HFF-Myc (cell line): ENCODE data around the gene PAX5.

Source experiments
- DNase-seq: peaks from one replicate; pipeline ENCODE4 v3.0.0-alpha.2; 2011; ENCODE audit warnings: low read depth; ENCODE audit errors: extremely low read depth
- H3K4me3 ChIP-seq: replicated peaks from 2 replicates; pipeline ENCODE4 v1.5.1; 2011; ENCODE audit warnings: low read depth, mild to moderate bottlenecking, control low read depth, low read length
- CTCF ChIP-seq: IDR thresholded peaks from 2 replicates; pipeline ENCODE4 v1.5.1; 2012; ENCODE audit warnings: mild to moderate bottlenecking, low read depth, low read length, control low read depth; ENCODE audit errors: missing control alignments

Gene PAX5

GRCh38 chr9:36903541-36904435 is 130.3 kb downstream of the PAX5 start:
- DNase-seq: peak; percentile 64
- no peak overlapping the region for H3K4me3 ChIP-seq
- TF ChIP-seq CTCF: no peak

- no peak overlapping the region for H3K4me3 ChIP-seq
- no peak for DNase-seq
- no peak for TF ChIP-seq CTCF
These were observed 131.1 kb downstream of the PAX5 start for GRCh38 chr9:36902861-36903524.

- TF ChIP-seq CTCF: no peak
- H3K4me3 ChIP-seq: no peak overlapping the region
- DNase-seq: no peak
These were observed 131.9 kb downstream of the PAX5 start for GRCh38 chr9:36902080-36902716.

GRCh38 chr9:36901528-36901927 is 132.5 kb downstream of the PAX5 start:
- no peak for TF ChIP-seq CTCF
- no peak for DNase-seq

GRCh38 chr9:36900856-36901220 is 133.2 kb downstream of the PAX5 start:
- TF ChIP-seq CTCF: no peak
- no peak for DNase-seq
- H3K4me3 ChIP-seq: no peak overlapping the region

More at GRCh38 chr9:36901528-36901927, 132.5 kb downstream of the PAX5 start:
- no peak overlapping the region for H3K4me3 ChIP-seq

- TF ChIP-seq CTCF: no peak
- no peak for DNase-seq
- H3K4me3 ChIP-seq: no peak overlapping the region
These were observed 133.8 kb downstream of the PAX5 start for GRCh38 chr9:36900136-36900855.
